SK-N-SH (cell line): ENCODE measurements around the gene ABLIM1.

Experiments
- JUND ChIP-seq: IDR thresholded peaks from 2 replicates; pipeline ENCODE4 v1.4.0; 2012
- RAD21 ChIP-seq: IDR thresholded peaks from 2 replicates; pipeline ENCODE4 v1.6.1; 2012; ENCODE audit warnings: mild to moderate bottlenecking, low read length
- SIN3A ChIP-seq: IDR thresholded peaks from 2 replicates; pipeline ENCODE4 v1.6.1; 2012; ENCODE audit warnings: low read depth, mild to moderate bottlenecking, low read length, moderate library complexity, borderline replicate concordance
- TCF12 ChIP-seq: IDR thresholded peaks from 2 replicates; pipeline ENCODE4 v1.4.0; 2012
- USF1 ChIP-seq: IDR thresholded peaks from 2 replicates; pipeline ENCODE4 v1.4.0; 2012; ENCODE audit warnings: low read depth, borderline replicate concordance
- USF2 ChIP-seq: fragments of 150-350 bp; IDR thresholded peaks from 2 replicates; pipeline ENCODE4 v1.6.1; 2017; ENCODE audit warnings: antibody characterized with exemption, low read length, low read depth, borderline replicate concordance
- ZBTB33 ChIP-seq: IDR thresholded peaks from 2 replicates; pipeline ENCODE4 v1.4.0; 2012; ENCODE audit warnings: low read depth, borderline replicate concordance
- TF ChIP-seq, protein P1 (sequence below): fragments of 200-600 bp; sonication (generic); IDR thresholded peaks from 2 replicates; pipeline ENCODE4 v1.6.1; 2017; ENCODE audit warnings: antibody characterized with exemption, mild to moderate bottlenecking, moderate library complexity
- TF ChIP-seq, protein P2 (sequence below): IDR thresholded peaks from 2 replicates; pipeline ENCODE4 v1.4.0; 2012; ENCODE audit warnings: low read depth

- TF ChIP-seq, protein P1, sequence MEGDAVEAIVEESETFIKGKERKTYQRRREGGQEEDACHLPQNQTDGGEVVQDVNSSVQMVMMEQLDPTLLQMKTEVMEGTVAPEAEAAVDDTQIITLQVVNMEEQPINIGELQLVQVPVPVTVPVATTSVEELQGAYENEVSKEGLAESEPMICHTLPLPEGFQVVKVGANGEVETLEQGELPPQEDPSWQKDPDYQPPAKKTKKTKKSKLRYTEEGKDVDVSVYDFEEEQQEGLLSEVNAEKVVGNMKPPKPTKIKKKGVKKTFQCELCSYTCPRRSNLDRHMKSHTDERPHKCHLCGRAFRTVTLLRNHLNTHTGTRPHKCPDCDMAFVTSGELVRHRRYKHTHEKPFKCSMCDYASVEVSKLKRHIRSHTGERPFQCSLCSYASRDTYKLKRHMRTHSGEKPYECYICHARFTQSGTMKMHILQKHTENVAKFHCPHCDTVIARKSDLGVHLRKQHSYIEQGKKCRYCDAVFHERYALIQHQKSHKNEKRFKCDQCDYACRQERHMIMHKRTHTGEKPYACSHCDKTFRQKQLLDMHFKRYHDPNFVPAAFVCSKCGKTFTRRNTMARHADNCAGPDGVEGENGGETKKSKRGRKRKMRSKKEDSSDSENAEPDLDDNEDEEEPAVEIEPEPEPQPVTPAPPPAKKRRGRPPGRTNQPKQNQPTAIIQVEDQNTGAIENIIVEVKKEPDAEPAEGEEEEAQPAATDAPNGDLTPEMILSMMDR: no peak
- TF ChIP-seq SIN3A: no peak
- TF ChIP-seq ZBTB33: no peak
- TF ChIP-seq, protein P2, sequence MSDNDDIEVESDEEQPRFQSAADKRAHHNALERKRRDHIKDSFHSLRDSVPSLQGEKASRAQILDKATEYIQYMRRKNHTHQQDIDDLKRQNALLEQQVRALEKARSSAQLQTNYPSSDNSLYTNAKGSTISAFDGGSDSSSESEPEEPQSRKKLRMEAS: no peak
- TF ChIP-seq USF2: no peak
- no peak for TF ChIP-seq JUND
- no peak for TF ChIP-seq TCF12
- TF ChIP-seq USF1: no peak
- no peak for TF ChIP-seq RAD21
Measured at GRCh38 chr10:114642729-114643128, 15.3 kb downstream of the ABLIM1 start.
